GM21390 (cell line): ENCODE data around the gene UMODL1.

Source experiments
- ATAC-seq: cut with Tn5 transposase; IDR thresholded peaks from one replicate; pipeline ENCODE4 v1.9.1; 2021; ENCODE audit not compliant: unreplicated experiment

UMODL1 gene

GRCh38 chr21:42097274-42097673, 26.2 kb downstream of the UMODL1 start:
- no peak for ATAC-seq

DNA sequence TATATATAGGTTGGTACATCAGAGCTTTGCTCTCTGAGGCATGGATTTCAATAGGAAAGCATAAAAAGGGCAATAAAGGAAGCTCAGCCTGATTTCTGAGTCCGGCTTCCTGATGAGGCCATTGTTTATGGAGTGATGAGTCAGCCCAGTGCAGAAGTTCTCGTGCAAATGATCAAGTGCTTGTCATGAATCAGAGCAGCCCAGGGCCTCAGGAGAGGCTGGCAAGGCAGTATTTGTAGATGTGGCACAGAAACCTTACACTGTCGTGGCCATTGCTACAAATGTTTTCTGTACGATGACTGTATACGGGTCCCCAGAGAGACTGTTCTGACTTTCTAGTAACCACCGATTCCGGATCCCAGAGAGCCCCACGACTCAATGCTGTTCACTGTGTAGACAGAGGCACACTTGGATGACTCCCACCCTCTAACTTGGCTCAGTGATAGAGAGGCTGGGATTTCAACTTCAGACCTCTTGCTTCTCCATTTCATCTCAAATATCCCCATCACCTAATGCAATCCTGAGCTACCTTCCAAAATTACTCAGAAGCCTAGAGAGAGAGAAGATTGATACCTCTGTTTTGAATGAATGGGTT, 26.8 kb downstream of the UMODL1 start:
- no peak for ATAC-seq

DNA sequence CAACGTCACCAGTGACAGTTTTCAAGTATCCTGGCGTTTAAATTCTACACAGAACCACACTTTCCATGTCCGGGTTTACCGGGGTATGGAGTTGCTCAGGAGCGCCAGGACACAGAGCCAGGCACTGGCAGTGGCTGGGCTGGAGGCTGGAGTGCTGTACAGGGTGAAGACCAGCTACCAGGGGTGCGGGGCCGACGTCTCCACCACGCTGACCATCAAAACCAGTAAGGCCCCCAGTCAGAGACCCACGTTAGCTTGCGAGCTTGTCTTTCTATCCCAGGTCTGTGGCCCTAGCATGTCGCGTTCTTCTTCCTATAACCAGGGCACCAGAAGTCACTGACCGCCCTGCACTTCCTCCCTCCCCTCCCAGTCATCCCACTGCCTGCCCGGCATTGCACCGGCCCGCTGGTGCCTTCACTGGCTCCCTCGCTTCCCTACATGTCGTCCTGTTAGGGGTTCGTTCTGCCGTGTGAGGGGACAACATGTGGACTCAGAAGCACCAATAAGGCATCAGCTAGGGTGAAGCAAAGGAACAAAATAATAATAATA, 27.9 kb downstream of the UMODL1 start:
- ATAC-seq = no peak

DNA sequence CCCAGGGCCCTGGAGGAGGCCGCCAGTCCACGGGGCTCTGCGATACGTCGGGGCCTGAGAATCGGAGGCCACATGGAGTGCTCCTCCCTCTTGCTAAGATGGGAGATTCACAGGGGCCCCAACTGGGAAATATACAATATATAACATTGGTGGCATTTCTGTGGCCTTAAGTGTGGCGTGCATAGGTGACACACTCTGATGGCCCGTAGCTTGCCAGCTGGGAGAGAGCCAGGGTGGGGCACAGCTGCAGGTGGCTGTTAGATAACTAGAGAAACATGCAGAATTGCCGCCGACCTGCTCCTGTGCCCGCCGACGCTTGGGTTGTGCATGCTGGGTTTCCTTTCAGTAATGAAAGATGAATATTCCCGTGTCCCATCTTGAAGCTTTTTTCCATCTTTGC, 30.1 kb downstream of the UMODL1 start:
- no peak for ATAC-seq

- no peak for ATAC-seq
These were observed 31.0 kb downstream of the UMODL1 start for GRCh38 chr21:42102076-42102475.

- ATAC-seq = no peak
These were observed 31.4 kb downstream of the UMODL1 start for GRCh38 chr21:42102526-42102925.

- no peak for ATAC-seq
These were observed 31.9 kb downstream of the UMODL1 start for GRCh38 chr21:42102991-42103390.

GRCh38 chr21:42103843-42104242, 32.7 kb downstream of the UMODL1 start:
- no peak for ATAC-seq

DNA sequence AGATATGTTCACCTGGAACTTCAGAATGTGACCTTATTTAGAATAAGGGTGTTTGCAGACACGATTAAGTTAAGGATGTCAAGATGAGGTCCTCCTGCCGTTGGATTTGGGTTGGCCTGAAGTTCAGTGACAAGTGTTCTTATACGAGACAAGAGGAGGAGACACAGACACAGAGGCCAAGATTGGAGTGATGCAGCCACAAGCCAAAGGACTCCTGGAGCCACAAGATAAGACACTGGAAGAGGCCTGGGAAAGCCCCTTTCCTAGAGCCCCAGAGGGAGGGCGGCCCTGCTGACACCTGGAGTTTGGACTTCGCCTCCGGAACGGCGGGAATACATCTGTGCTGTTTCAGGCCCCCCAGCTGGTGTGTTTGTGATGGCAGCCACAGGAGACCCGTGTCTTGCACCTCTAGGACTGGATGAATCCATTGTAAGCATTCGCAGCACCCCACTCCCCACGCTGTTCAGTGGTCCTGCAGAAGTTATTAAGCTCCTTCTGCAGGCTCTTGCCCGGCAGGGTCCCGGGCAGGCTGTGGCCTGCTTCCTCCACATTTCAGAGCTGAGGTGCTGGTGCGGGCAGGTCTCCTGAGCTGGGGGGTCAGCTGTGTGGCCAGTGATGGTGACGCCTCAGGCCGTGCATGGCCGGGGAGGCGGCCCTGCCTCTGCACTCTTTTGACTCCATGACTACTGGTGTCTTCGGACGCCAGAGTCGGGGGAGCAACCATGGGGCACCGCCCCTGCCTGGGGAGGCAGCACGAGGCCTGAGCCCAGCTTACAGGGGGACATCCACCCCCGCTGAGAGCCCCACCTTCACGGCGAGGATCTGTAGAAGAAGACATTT, 34.6 kb downstream of the UMODL1 start:
- no peak for ATAC-seq

GRCh38 chr21:42106425-42106824, 35.3 kb downstream of the UMODL1 start:
- no peak for ATAC-seq

GRCh38 chr21:42107177-42107880, 36.2 kb downstream of the UMODL1 start:
- peak; percentile 14 for ATAC-seq

DNA sequence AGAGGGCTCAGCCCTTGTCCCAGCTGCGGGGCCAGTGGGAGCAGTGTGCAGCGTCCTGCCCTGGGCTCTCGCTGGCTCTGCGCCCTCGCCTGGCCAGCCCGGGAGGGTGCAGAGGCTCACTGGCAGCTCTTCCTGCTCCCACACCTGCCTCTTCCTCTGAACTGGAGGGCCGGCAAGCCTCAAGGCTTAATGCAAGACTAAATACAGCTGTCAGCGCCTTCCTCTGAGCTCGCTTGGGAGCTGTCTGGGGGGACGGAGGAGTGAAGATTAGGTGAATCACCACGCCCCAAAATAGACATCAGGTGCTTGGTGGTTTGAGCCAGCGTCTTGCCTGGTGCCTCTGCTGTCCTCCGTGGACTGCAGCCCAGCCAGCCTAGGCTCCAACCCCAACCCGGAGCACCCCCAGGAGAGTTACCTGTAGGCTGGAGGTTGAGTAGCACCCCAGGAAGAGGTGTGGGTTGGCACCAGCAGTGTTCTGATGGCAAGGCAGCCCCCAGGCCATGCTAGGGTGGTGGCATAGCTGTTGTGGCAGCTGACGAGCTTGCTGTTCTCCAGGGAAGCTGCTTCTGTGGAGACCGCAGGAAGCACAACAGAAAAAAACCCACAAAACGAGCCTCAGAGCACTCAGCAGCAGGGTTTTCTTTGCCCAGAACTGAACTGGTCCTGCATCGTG, 36.9 kb downstream of the UMODL1 start:
- ATAC-seq = peak; percentile 81

- ATAC-seq = no peak
These were observed 37.6 kb downstream of the UMODL1 start for GRCh38 chr21:42108554-42109340.

GRCh38 chr21:42109473-42109872, 38.4 kb downstream of the UMODL1 start:
- no peak for ATAC-seq

DNA sequence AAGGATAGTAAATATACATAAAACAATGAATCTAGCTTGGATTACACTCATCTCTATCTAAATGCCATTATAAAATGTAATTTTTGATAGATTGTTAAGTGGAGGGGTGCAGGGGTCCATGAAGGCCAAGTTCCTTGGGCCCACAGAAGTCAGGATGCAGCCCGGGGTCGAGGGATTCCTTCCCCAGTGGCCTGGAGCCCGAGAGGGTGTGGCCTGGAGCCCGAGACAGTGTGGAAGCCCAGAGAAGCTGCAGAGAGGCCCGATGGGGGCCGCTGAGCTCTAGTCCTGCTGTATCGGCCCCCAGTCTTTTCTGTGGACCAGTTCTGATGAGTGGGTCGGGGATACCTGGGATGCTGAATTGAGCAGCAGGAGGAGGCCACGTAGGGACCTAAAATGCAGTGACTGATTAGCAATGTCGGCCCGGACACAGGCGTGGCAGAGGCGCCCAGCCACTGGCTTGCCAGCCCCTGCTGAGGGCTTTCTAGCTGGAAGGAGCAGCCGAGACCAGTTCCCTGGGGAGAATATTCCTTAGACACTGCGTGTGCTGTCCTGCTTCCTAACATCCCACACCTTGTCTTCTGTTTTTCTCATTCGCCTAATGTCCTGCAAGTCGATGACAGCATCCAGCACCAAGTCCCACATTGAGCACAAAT, 38.9 kb downstream of the UMODL1 start:
- ATAC-seq = no peak

GRCh38 chr21:42110691-42111469, 39.8 kb downstream of the UMODL1 start:
- ATAC-seq = no peak

DNA sequence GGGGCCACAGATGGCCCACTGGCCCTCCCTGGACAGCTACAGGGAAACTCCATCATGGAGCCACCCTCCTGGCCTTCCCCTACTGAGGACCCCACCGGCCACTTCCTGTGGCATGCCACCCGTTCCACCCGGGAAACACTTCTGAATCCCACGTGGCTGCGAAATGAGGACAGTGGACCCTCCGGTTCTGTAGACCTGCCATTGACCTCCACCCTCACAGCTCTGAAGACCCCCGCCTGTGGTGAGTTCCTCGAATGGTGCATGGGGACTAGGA, 40.3 kb downstream of the UMODL1 start:
- no peak for ATAC-seq

GRCh38 chr21:42111811-42112210, 40.7 kb downstream of the UMODL1 start:
- no peak for ATAC-seq

- no peak for ATAC-seq
These were observed 41.1 kb downstream of the UMODL1 start for GRCh38 chr21:42112238-42112637.
